Measurements from ENCODE around the gene KIAA1549. TPM values are rescaled to one million over a fixed set of nuclear protein-coding genes. Genes with fewer than 3 reads are reported as not detected.

The KIAA1549 gene
- total and polyA plus RNA-seq, 2 of the 4 experiments (the other 2 are of a cell fraction): 1.3 to 3.3 TPM

DNA sequence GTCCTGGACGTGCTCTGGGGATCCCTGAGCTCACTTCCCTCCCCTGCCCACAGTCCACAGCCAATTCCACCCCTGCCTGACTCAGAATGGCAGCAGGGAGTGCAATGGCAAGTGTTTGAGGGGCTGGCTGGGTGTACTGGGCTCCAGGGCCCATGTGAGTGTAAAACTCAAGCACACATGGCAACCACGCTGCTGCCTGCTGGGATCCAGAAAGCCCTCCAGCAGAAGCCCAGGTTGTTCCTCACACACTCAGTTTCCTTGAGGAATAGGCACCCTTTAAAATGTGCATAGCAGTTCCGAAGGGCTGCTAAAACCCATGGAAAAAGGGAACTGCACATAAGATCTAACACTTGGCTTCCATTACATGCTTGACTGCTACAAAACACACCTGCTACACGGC is 171.8 kb downstream of the KIAA1549 start:
- no peak overlapping the region for H2AFZ ChIP-seq (replicated peaks; ENCODE audit: low read length, poor library complexity)
- H3K9me1 ChIP-seq (ENCODE audit: insufficient read depth, low read length): no peaks in the 10 kb centered on the region
- no peaks in the 10 kb centered on the region for H3K4me1 ChIP-seq (ENCODE audit: control insufficient read depth, insufficient read depth, low read length)
- no peak overlapping the region for H3K14ac ChIP-seq (replicated peaks; ENCODE audit: low read depth, low read length)
- H3K4me2 ChIP-seq (ENCODE audit: low read depth, low read length): no peak overlapping the region
- no peak overlapping the region for H3K27ac ChIP-seq (ENCODE audit: insufficient read depth, low read length)
- no peak overlapping the region for H2BK20ac ChIP-seq (ENCODE audit: low read depth, low read length)
- no peak overlapping the region for H4K5ac ChIP-seq (ENCODE audit: low read depth, low read length)
- no peak overlapping the region for H3K4me3 ChIP-seq (ENCODE audit: insufficient read depth, low read depth, low read length)
- no peak overlapping the region for H4K8ac ChIP-seq (ENCODE audit: low read depth in 2 of 2, low read length in 2 of 2)
- H2BK120ac ChIP-seq (ENCODE audit: low read depth, low read length): no peak overlapping the region
- BruUV-seq (replicated peaks): no TSS peak
- H3K56ac ChIP-seq (ENCODE audit: extremely low read depth, insufficient read depth, low read length): no peak overlapping the region
- ATAC-seq (ENCODE audit: low read depth) (no peak), DNase-seq (no peak)
- H3K9me3 ChIP-seq (ENCODE audit: control insufficient read depth, insufficient read depth, low read length): no peaks in the 10 kb centered on the region
- intact Hi-C loops (cut with micrococcal nuclease): no loop called here
- dilution Hi-C loops (cut with HindIII; ENCODE audit: low sequenced_read_pairs, unreplicated experiment): no loop called here
- ChIA-PET POLR2A (ENCODE audit: unreplicated experiment) (no interaction called here), CTCF (no interaction called here)
- H3K4ac ChIP-seq (ENCODE audit: low read depth, low read length): no peak overlapping the region
- WGBS, 2 experiments (ENCODE audit: extremely low coverage in 2 of 2, insufficient read length in 1 of 2): 60% methylated on average over 1 of the region's 4 CpGs; no CpG with 5 or more reads in 1 of the 2 experiments
- H3K9ac ChIP-seq (ENCODE audit: low read depth, low read length): no peak overlapping the region
- no peaks in the 10 kb centered on the region for H3K79me1 ChIP-seq (ENCODE audit: low read depth in 1 of 2, low read length in 2 of 2)
- TF ChIP-seq FOS (IDR thresholded peaks at IDR 0.05; ENCODE audit: low read depth, low read length): no peak
- no peak for TF ChIP-seq BHLHE40 (IDR thresholded peaks at IDR 0.05; ENCODE audit: low read depth, low read length)
- no peak for TF ChIP-seq MXI1 (IDR thresholded peaks at IDR 0.05; ENCODE audit: borderline replicate concordance, low read depth, low read length)
- H3K23ac ChIP-seq (ENCODE audit: low read depth, low read length): no peak overlapping the region
- H2BK5ac ChIP-seq (ENCODE audit: low read depth, low read length, poor library complexity, severe bottlenecking): no peak overlapping the region
- no peaks in the 10 kb centered on the region; the same call in 1 of the 2 replicates for H3K27me3 ChIP-seq (ENCODE audit: control insufficient read depth, insufficient read depth, low read length)
- no peak overlapping the region for H2BK15ac ChIP-seq (ENCODE audit: low read depth, low read length)
- no peaks in the 10 kb centered on the region for H4K20me1 ChIP-seq (ENCODE audit: insufficient read depth, low read length)
- no peak overlapping the region for H3K18ac ChIP-seq (ENCODE audit: low read depth, low read length)
- in situ Hi-C loops (cut with MboI; ENCODE audit: low sequenced_read_pairs): no loop called here
- H4K91ac ChIP-seq (ENCODE audit: insufficient read depth, low read depth, low read length): no peak overlapping the region
- H3K36me3 ChIP-seq (ENCODE audit: control insufficient read depth, insufficient read depth, low read length): no peaks in the 10 kb centered on the region
- H2AK5ac ChIP-seq (ENCODE audit: low read depth, low read length): no peak overlapping the region
- H2AK9ac ChIP-seq (replicated peaks; ENCODE audit: low read depth, low read length, poor library complexity): no peak overlapping the region
